Ovary (tissue), 9 donors: ENCODE measurements around the gene ATP8B4. TPM values are rescaled to one million over a fixed set of nuclear protein-coding genes. Genes with fewer than 3 reads are reported as not detected.
A peak's percentile ranks its signal among the peaks of the same experiment; 100 is the strongest.

Experiments
- DNase-seq, 5 donors: peaks; one replicate each; pipeline ENCODE4 v3.0.0-alpha.2; 2019 to 2020
- H3K27ac ChIP-seq, 2 donors: fragments of 200-600 bp; one replicate each; pipeline versions ENCODE4 v1.5.1 to v1.8.0; 2019 to 2022
- H3K27me3 ChIP-seq: fragments of 200-600 bp; one replicate; pipeline ENCODE4 v1.8.0; 2022
- H3K36me3 ChIP-seq: fragments of 200-600 bp; sonication (generic); one replicate; pipeline ENCODE4 v1.5.1; 2019
- H3K4me1 ChIP-seq: one replicate; pipeline ENCODE4 v1.8.1; 2013; ENCODE audit warnings: mild to moderate bottlenecking, moderate library complexity; ENCODE audit not compliant: insufficient read depth
- H3K4me3 ChIP-seq: fragments of 200-600 bp; sonication (generic); one replicate; pipeline ENCODE4 v1.5.1; 2017
- H3K9me3 ChIP-seq, 2 donors: fragments of 200-600 bp in 1 of 2; sonication (generic) in 1 of 2; one replicate each; pipeline versions ENCODE4 v1.5.1 to v1.8.1; 2013 to 2019; ENCODE audit warnings: mild to moderate bottlenecking in 1 of 2, moderate library complexity in 1 of 2
- EP300 ChIP-seq: sonication (generic); formaldehyde crosslinking; IDR thresholded peaks from one replicate; pipeline ENCODE4 v1.6.1; 2017; ENCODE audit warnings: antibody characterized with exemption
- POLR2A ChIP-seq: fragments of 450-650 bp; IDR thresholded peaks from one replicate; pipeline ENCODE4 v1.6.1; 2017; ENCODE audit warnings: antibody characterized with exemption, mild to moderate bottlenecking, moderate library complexity
- WGBS, 3 donors: extraction: QIAGEN DNeasy Blood & Tissue Kit in 1 of 3; methylation state at CpG; one replicate each; pipeline versions ENCODE4 v1.1.5 to v1.1.7; 2013 to 2017; 5-methylcytosine and 5-hydroxymethylcytosine counted together
- intact Hi-C, 4 donors: fragments of 100-400 bp; cut with DNase I; formaldehyde crosslinking; loops; one replicate each; pipeline versions ENCODE4 v1.11.0 to v1.15.1; 2022 to 2023
- polyA plus RNA-seq, 2 donors: library from polyadenylated mRNA; stranded (reverse); fragments of 200-250 nt in 1 of 2; fragments of 350-450 nt in 1 of 2; fragmentation: Illumina TruSeq in 1 of 2; extraction: RNeasy Lipid Tissue Mini Kit (QIAGEN cat#74804) in 1 of 2; gene quantifications; one replicate each; pipeline ENCODE4 v1.2.3, GENCODE V29; 2013 to 2014
- total RNA-seq, 7 donors: library from RNA; depleted of rRNA in 2 of 7; stranded (reverse); fragments of >200 nt in 2 of 7; fragmentation: NEBNext Ultra II Directional in 3 of 7; extraction: Animal tissue kit (Norgen Biotek cat#: 25700) in 3 of 7; gene quantifications; one replicate each; pipeline versions ENCODE4 v1.1.0 to v1.2.4, GENCODE V29; 2016 to 2023
- TF ChIP-seq, protein P1 (sequence below), 3 donors: fragments of 450-650 bp in 2 of 3; fragments of 200-600 bp in 1 of 3; IDR thresholded peaks; one replicate each; pipeline versions ENCODE4 v1.5.1 to v1.8.0; 2016 to 2022; ENCODE audit warnings: antibody characterized with exemption in 3 of 3, mild to moderate bottlenecking in 1 of 3
- donor health status: DM: no; HTN: no; CAD: no; lungs with moderate emphysema.
- donor health status: DM: no; HTN: no; CAD: no.
- donor health status: Bipolar disorder and iron deficiency.
- donor health status: DM: yes; HTN: yes; CAD: no.
- donor health status: DM: no; HTN: no; CAD: no.
- donor health status: DM: yes; HTN: yes; CAD: no.

ATP8B4 gene
- total and polyA plus RNA-seq, 9 donors = 3.7 to 14.4 (median 7.1) TPM

DNA sequence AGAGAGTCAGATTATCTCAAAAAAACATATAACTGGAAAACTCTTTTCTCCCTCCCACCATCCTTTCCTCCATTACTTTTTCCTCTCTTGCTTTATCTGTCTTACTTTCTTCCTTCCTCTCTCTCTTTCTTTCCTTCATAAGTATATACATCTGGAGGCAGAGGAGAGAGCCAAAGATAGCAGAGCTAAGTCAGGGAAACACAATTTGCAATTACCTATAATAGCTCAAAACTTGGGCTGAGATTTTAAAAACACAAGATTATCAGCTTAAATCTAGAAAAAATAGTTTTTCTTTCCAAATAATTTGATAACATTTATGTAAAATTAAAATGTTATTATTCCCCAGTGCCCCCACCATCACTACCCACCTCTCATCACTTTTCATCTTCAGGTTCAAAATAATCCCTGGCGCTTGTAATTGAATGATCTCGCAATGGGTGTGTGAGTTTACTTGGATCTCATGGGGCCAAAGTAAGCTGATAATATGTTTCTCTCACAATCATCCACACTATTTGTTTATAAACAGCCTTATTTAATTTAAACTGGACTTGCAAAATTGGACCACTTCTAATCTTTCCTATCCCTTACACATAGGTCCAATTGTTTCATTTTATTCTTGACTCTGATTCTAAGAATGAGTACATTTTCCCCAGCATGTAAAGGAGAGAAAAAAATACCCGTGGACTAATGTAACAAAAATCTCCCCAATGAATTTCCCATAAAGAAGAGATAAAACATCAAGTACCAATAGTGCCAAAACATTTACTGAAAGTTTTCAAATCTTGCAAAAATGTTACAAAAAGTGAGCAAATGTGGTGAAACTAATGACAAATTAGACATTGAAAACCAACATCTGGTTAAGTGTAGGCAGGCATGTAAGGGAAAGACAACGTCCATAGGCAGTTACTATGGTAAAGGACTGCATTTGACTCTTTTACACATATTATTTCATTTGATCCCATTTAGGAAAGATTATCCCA, 261.2 kb downstream of the ATP8B4 start:
- TF ChIP-seq EP300 (no peak), POLR2A (no peak)
- TF ChIP-seq, protein P1, sequence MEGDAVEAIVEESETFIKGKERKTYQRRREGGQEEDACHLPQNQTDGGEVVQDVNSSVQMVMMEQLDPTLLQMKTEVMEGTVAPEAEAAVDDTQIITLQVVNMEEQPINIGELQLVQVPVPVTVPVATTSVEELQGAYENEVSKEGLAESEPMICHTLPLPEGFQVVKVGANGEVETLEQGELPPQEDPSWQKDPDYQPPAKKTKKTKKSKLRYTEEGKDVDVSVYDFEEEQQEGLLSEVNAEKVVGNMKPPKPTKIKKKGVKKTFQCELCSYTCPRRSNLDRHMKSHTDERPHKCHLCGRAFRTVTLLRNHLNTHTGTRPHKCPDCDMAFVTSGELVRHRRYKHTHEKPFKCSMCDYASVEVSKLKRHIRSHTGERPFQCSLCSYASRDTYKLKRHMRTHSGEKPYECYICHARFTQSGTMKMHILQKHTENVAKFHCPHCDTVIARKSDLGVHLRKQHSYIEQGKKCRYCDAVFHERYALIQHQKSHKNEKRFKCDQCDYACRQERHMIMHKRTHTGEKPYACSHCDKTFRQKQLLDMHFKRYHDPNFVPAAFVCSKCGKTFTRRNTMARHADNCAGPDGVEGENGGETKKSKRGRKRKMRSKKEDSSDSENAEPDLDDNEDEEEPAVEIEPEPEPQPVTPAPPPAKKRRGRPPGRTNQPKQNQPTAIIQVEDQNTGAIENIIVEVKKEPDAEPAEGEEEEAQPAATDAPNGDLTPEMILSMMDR (IDR thresholded peaks at IDR 0.05) = no peak
- Histone ChIP-seq H3K27me3 (no peaks in the 10 kb centered on the region), H3K9me3 (no peaks in the 10 kb centered on the region), H3K27ac (no peak overlapping the region), H3K4me1 (peaks cover 3% of the 10 kb centered on the region), H3K4me3 (no peak overlapping the region), H3K36me3 (no peaks in the 10 kb centered on the region)
- intact Hi-C loops = no loop called here
- WGBS, 3 donors = 88 to 90% (median 88%) methylated on average over 4 of the region's 4 CpGs
- DNase-seq = no peak

DNA sequence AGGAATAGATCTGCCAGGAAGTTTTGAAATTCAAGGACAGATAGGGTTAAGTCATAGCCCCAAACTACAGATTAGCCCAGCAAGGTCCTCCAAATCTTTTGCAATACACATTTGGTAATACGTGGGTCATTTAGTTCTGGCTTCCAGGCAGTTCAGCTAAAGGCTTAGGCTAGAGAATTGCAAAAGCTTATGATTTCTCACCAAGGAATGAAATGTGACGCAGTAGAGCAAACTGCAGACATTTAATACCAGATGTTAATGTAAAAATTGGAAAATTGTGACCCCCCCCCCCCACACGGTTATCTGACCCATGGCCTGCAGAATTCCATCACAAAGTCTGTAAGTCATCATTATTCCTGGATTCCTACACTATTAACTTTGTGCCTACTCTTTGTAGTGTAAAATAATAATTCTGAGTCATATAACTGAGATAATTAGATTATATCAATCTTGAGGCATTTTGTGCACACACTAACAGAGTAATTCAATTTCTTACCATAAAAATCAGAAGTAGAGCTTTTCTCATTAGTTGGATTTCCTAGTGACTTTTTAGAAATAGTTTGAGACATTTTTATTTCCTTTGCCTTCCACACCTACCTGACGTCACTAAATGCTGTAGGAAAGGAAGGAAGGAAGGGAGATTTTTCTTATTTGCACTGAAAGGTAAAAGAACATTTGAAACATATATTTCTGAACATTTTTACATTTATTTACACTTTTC, 263.0 kb downstream of the ATP8B4 start:
- no peaks in the 10 kb centered on the region for H3K27me3 ChIP-seq
- H3K27ac ChIP-seq = peak overlapping the region in 1 of 2 donors; percentile 48
- H3K36me3 ChIP-seq = no peaks in the 10 kb centered on the region
- TF ChIP-seq, protein P1 (IDR thresholded peaks at IDR 0.05) = peak in 1 of 3 donors; percentile 5
- TF ChIP-seq POLR2A (no peak), EP300 (peak; percentile 88)
- 18 to 24% (median 22%) methylated on average over 4 of the region's 4 CpGs for WGBS, 3 donors
- intact Hi-C loops = no loop called here
- peaks cover 3% of the 10 kb centered on the region for H3K4me1 ChIP-seq
- peak in 2 of 5 donors; percentile 20 to 54 for DNase-seq
- no peaks in the 10 kb centered on the region for H3K9me3 ChIP-seq
- no peak overlapping the region for H3K4me3 ChIP-seq

DNA sequence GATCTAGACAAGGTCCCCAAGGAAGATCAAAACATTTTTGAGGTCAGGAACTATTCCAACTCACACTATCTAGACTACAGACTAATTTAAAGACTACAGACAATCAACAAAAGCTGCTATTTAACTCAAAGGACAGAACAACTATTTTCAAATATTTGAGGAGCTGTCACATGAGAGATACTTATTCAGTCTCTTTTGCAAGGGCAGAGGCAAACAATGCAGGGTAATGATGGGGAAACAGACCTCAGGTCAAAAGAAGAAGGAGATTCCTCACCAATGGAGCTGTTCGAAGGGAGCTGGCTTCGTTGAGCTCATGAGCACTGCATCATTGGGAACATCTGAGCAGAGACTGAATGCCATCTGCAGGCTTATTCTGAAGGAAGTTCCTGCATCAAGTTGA, 266.3 kb downstream of the ATP8B4 start:
- intact Hi-C loops = no loop called here
- peaks cover 1% of the 10 kb centered on the region for H3K4me1 ChIP-seq
- H3K4me3 ChIP-seq = no peak overlapping the region
- no peaks in the 10 kb centered on the region for H3K27me3 ChIP-seq
- WGBS, 3 donors = 70 to 96% (median 92%) methylated on average over 2 of the region's 2 CpGs
- TF ChIP-seq, protein P1 (IDR thresholded peaks at IDR 0.05) = no peak
- no peak for TF ChIP-seq EP300
- no peak for TF ChIP-seq POLR2A
- H3K9me3 ChIP-seq = no peaks in the 10 kb centered on the region
- no peak for DNase-seq
- H3K27ac ChIP-seq = no peak overlapping the region
- no peaks in the 10 kb centered on the region for H3K36me3 ChIP-seq

DNA sequence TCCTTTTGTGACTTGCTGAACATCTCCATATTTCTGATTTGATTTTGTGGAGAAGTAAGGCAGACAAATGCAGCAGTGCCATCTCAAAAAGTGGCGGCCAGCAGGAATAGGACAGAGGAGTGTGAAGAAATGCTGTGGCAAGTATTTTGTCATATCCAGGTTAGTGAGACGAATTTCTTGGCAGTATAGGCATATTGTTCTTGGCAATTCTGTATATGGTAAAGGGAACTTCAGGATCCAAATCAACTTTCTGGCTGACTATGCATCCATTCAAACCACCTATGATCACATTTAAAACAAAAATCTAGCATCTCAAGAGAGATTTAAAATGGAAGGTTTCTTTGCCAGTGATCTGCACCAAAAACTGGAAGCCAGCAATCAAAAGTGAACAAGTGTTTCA, 270.2 kb downstream of the ATP8B4 start:
- intact Hi-C loops = no loop called here
- Histone ChIP-seq H3K4me1 (peaks cover 2% of the 10 kb centered on the region), H3K36me3 (no peaks in the 10 kb centered on the region), H3K4me3 (no peak overlapping the region), H3K9me3 (no peaks in the 10 kb centered on the region), H3K27me3 (no peaks in the 10 kb centered on the region), H3K27ac (no peak overlapping the region)
- TF ChIP-seq POLR2A = no peak
- TF ChIP-seq, protein P1 (IDR thresholded peaks at IDR 0.05) = no peak
- no peak for TF ChIP-seq EP300
- WGBS, 3 donors = 82 to 88% (median 88%) methylated on average over 2 of the region's 2 CpGs
- no peak for DNase-seq
